LHCN-M2 (cell line): ENCODE measurements around the gene C20orf204. TPM values are rescaled to one million over a fixed set of nuclear protein-coding genes. Genes with fewer than 3 reads are reported as not detected.
A peak's percentile ranks its signal among the peaks of the same experiment; 100 is the strongest.

Source experiments
- DNase-seq: peaks from one replicate; pipeline ENCODE4 v3.0.0-alpha.2; 2012; ENCODE audit warnings: low read depth
- total RNA-seq: library from RNA; depleted of rRNA; stranded (reverse); fragments of >200 nt; gene quantifications from 2 replicates; pipeline ENCODE4 v1.2.3, GENCODE V29; 2014

Gene C20orf204
- total RNA-seq, 1 experiment from 2014 or later, result 0.17 TPM

DNA sequence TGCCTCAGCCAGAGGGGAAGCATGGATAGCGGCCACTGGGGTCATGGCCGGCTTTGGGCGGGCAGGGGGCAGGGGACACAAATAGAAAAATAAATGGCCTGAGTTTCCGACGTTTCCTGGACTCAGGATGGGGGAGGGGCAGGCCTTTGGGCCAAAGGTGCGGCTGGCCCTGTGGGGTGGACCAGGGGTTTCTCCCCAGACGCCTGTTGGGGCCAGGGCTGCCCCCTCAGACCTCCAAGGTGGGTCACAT, 20.6 kb downstream of the C20orf204 start:
- no peak for DNase-seq

DNA sequence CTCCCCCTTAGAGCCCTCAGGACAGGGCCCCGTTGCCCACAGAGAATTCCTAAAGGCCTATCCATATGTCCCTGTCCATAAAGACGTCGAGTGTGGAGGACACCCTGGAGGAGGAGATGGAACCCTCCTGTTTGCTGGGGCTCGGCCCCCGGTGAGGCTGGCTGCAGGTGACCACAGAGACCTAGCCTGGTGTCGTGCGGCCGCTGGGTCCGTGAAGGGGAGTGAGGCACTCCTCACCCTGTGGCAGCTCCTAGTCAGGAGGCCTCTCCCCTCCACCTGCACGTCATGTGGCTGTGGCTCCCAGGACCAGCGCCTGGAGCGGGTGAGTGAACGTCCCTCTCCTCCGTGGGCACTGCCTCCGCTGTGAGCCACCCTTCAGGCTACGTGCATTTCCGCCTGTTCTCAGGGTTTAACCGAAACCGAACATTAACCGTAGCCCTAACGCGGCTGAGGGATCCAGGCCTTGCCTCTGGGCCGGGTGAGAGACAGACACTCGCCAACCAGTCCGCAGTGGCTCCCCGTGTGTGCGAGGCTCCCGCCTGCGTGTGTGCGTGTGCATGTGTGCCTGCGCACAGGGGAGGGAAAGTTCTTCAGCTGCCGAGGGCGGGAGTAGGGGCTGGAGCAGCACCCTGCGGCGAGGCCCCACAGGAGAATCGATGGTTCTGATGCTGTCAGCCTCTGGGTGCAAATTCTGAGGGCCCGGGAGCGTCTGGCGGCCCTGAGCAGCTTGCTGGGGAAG, 21.1 kb downstream of the C20orf204 start:
- no peak for DNase-seq

DNA sequence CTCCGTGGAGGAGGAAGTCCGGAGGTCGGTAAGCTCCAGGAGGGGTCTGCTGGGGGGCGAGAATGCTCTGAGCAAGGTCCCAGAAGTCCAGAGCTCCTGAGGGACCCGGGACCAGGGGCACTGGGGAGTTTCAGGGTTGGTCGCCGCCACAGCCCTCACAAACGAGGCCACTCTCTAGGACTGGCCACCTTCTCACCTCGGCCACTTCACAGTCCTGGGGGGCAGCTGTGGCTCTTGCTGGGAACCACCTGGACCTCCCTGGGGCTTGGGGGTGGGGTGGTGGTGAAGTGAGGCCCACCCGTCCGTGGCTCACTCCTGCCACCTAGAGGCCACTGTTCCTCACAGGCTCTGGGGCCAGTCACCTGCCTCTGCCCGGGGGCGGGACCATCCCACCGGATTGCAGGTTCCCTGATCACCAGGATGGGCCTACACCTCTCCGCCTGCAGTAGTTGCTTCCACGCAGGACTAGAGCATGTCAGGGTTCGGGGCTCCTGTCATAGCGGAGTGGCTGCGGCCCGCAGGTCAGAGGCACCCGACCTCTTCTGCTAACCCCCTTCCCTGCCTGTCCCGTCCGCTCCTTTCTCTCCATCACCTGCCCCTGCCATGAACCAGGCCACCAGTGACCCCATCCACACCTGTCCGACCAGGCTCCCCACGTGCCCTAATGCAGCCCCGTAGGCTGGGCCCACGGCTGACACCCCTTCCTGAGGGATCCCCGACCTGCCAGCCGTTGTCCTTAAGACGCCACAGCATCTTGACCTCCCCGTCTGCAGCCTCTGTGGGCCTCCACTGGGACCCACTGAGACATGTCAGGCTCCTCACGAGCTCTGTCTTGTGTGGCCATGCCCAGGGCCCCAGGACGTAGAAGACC, 21.9 kb downstream of the C20orf204 start:
- no peak for DNase-seq

DNA sequence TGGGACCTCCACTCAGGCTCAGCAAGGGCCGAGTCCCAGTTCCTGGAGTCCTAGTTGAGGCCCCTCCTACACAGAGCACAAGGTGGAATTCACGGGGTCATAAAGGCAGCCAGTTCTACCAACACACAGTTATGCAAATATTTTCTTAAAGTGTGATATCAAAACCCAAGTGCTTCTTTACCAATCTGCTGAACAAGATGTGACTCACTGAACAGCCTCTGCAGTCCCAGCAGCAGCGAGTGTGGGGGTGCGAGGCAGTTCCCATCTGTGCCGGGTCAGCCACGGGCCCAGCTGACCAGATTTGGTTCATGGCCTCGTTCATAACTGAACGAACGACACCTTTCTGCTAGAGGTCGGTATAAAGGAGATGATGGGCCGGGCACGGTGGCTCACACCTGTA, 22.6 kb downstream of the C20orf204 start:
- DNase-seq, result peak; percentile 55

DNA sequence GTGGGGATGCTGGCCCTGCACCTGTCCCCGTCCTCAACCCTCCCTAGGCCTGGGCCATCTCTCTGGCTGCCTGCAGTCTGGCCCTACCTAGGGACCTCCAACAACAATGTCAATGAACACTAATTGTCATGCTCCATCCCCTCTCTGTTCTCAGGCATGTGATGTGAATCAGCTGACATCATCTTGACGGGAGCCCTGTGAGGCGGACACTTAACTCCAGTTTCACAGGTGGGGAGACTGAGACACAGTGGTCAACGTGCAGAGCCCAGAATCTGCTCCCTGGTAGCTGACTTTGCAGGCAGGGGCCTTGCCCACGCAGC, 26.3 kb downstream of the C20orf204 start:
- DNase-seq, result no peak

DNA sequence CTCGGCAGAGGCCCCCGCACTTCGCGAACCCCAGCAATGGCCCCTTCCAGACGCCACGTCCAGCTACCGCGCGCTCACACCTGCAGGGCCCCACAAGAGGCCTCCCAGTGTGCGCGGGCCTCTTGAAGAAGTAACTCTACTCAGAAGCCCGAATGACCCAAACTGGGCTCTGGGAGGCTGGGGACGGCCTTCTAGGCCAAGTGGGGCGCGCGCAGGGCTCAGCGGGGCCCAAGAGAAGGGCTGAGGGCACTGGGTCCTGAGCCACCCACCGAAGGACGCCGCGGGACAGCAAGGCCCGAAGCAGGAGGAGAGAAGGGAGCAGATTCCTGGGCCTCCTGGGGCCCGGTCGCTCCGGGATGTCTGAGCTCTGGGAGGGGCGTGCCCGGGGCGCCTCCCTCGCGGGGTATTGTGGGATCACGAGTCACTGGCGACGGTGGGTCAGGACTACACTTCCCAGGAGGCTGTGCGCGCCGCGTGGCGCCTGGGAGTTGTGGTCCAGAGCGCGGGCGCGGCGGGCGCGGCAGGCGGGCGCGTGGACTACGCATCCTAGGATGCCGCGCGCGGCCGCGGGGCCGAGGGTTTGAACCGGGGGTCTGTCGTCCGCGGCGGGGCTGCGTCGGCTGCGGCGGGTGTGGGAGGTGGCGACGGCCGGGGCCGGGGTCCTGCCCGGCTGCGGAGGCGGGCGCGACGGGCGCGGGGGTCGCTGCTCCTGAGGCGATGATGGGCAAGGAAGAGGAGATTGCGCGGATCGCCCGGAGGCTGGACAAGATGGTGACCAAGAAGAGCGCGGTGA, 26.8 kb downstream of the C20orf204 start, which contains the start of gene TCEA2:
Gene TCEA2 (plus strand): TSS at position 603 of the 793 bp plus-strand sequence. CDS start 115 bp downstream, at position 718.
- DNase-seq, result peak; percentile 94

DNA sequence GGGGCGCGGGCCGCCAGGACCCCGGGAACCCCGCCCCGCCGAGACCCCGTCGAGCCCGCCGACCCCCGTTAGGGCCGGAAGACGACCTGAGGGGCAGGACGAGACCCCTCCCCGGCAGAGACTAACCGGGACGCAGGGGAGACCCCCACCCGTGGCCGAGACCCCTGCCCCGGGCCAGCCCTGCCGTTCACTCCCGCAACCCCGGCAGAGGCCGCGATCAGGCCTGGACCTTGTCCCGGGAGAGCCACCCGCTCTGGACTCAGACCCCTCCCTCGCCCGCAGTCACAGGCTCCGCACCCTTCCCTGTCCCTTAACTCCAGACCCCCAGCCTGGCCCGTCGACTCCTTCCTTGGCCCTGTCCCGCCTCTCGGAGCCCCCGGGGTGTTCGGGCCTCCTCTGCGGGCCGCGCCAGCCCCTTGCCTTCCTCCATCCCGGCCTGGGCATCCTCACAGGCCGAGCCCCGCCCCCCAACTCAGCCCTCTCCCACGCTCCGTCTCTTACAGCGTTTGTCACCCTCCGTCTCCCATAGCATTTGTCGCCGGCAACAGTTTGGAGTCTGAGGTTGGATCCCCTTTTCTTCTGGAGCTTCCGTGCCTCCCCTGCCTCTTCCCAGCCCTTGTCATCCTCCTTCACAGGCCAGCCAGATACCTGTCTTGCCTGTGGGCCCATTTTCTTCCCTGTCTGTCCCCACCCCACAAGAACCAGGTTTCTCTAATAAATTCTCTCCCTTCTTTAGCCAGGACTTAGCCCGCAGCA, 27.6 kb downstream of the C20orf204 start:
- no peak for DNase-seq

DNA sequence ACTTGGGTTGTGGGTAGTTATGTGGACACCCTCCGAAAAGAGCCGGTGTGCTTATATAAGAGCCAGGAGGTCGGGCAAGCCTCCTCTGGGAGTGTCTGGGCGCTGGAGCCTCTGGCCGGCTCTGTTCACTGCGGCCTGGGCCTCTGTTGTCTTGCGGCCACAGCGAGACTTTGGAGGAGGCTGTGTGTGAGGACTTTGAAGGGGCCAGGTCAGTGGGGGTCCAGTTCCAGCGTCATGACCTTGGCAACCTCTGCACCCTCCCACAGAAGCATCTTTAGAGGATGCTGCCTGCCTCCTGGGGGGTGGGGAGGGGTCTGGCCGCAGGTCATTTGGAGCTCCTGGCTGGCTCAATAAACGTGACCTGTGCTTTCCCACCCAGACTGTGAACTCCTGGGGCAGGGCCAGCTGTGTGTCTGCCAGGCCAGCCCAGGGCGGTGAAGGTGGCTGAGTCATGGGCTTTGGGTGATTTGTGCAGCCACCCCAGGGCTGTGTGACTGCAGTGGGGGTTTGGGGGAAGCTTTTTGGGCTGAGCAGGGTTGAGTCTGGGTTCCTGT, 28.2 kb downstream of the C20orf204 start:
- peak; percentile 63 for DNase-seq

DNA sequence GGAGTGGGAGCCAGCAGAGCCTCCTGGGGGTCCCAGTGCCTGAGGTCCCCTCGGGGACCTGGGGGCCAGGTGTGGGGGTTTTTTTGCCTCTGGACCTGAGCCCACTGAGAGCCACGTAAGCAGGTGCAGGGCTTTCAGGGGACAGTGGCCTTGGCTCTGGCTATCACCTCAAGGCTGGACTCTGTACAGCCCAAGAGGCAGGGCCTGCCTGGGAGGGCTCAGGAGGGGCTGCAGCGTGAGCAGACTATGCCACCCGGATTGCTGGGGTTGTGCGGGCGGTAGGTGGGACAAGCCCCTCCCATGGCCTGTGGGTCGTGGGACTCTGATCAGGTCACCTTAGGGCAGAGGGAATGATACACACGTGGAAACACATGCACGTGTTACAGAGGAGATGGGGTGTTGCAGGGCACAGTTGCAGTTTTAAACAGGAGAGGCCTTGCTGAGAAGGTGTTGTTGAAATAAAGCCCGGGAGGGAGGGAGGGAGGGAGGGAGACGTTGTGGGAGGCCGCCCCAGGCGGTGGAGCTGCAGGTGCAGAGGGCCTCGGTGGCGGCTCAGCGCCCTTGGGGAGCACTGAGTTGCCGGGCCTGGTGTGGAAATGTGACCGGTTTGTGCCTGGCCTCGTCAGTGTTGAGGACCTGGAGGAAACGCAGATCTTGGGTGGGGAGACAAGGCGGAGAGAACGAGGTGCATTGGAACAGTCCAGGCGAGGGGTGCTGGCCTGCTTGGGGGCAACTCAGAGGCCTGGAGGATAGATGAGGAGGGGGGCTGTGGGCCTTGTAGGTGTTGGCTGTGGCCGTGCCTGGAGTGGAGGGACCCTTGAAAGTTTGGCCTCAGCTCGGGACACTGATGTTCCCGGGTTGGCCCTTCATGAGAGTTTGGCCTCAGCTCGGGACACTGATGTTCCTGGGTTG, 29.3 kb downstream of the C20orf204 start:
- no peak for DNase-seq

DNA sequence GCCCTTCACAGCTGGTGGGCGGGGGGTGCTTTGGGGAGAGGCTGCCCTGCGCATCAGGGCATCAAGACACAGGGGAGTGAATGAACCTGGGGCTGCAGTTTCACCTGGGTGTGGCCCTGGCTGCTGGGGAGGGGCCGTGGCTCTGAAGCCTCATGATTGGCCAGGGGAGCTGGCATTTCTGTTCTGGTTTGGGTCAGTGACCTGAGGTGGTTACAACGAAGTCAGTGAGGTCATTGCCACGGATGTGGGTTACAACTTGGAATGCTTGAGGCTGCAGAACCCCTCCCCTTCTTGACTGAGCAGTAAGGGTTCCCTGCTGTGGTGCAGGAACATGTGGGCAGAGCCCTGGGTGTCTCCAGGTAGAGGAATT, 30.0 kb downstream of the C20orf204 start:
- DNase-seq, result peak; percentile 86

DNA sequence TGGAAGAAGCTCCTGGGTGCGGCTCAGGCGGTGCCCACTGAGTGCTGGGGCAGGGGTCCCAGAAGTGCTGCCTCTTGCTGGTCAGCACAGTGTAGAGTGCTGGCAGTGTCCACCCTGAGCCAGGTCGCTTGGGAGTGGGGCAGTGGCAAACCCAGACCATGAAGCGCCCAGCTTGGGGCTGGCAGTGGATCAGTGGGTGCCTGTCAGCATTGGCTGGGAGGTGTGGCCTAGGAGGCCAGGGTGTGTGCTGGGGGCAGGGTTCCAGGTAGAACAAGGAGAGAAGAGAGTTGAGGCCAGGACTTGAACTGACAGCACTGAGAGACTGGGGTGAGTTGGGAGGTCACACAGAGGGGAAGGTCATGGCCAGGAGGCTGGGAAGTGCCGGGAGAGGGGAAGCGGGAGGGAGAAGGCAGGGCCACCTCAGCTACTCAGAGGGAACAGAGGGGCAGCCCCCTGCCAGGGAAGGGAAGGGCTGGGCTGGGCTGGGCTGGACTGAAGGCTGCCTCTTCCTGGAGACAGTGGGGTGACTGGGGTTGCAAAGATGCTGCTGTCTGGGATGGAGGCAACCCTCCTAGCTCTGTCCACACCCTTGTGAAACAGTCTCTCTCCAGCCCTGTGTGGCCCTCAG, 31.1 kb downstream of the C20orf204 start:
- DNase-seq, result no peak

DNA sequence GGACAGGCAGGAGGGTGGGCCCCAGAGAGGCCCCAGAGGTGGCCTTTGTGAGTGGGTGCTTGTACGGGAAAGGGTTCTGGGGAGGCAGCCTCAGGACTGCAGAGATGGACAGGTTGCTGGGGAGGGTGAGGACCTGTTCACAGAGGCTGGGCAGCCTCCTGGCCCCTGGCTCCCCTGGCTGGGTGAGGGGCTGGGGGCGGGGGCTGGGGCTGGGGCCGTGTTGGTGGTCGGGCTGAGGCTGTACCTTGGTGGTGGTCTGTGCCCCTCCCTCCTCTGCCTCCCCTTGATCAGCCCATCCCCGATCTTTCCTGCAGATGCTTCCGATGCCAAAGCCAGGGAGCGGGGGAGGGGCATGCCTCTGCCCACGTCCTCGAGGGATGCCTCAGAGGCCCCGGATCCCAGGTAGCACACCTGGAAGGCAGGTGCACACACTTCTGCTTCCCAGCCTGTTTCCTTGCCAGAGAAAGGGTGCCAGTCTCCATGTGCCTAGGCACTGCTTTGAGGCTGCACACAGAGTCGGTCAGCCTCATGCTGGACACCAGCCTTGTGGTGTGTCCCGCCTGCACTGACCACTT, 31.8 kb downstream of the C20orf204 start:
- no peak for DNase-seq

DNA sequence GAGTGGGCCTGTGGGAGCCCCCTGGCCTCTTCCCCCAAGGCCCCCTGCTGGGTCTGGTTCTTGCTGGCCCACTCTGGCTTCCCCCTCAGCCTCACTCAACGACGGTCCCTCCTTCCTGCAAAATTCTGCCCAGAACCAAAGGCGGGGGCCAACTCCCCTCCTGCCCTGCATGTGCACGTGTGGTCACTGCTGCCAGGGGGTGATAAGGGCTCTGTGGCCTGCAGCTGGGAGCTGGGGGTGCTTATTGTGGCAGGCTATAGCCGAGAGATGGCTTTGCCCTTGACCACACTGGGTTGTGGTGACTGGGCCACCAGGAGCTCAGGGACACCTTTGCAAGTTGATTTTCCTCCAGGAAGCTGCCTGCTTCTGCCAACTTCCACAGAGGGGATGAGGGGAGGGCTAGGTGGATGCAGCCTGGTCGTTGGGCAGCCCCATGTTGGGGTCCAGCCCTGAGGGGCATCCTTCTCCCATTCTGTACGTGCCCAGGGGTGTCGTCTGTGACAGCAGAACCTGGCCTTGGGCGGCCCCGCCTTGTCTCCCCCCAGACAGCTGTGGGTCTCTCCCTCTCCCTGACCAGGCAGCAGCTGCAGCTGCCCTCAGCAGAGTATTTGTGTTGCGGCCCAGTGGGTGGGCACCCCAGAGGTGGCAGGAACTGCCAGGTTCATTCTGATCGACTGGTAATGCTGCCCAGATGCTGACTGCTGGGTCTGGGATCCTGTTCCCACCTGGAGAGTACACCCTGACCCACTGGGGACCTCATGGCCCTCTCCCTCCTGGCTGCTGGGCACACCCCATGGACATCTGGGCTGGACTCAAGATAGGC, 32.6 kb downstream of the C20orf204 start:
- no peak for DNase-seq

DNA sequence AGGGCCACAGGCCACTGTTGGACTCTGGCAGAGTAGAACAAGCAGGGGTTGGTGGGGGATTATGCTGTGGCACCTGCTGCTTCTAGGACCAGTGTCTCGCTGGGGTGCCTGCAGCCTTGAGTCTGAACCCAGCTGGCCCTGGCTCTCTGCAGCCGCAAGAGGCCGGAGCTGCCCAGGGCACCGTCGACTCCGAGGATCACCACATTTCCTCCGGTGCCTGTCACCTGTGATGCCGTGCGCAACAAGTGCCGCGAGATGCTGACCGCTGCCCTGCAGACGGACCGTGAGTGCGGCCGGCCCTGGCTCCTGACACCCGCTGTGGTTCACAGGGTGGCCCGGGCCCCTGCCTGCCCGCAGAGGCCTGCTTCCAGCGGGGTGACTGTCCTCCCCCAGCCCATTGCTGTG, 33.2 kb downstream of the C20orf204 start:
- DNase-seq, result no peak

DNA sequence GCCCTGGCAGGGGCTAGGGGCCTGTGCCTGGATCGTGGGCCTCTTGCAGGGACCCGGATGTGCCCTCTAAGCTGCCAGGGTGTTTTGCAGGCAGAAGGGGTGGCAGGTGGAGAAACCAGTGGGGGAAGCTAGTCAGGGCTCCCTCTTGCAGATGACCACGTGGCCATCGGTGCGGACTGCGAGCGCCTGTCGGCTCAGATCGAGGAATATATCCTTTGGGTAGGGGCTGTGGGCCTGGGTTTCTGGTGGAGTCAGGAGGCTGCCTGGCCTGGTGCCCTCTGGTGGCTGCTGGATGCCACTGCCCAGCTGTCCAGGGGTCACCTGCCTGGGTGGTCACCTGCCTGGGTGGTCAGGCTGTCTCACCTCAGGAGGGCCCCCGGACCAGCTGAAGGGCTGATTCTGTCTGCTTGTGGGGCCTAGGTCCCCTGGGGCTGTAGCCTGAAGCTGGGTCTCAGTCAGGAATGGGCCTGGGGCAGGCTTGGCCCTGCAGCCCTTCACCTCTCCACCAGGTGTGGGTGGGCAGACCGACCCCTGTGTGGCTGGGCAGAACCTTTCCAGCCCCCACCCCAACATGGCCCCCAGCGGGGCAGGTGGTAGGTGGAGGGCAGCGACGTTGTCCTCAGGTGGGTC, 33.7 kb downstream of the C20orf204 start:
- DNase-seq, result no peak

DNA sequence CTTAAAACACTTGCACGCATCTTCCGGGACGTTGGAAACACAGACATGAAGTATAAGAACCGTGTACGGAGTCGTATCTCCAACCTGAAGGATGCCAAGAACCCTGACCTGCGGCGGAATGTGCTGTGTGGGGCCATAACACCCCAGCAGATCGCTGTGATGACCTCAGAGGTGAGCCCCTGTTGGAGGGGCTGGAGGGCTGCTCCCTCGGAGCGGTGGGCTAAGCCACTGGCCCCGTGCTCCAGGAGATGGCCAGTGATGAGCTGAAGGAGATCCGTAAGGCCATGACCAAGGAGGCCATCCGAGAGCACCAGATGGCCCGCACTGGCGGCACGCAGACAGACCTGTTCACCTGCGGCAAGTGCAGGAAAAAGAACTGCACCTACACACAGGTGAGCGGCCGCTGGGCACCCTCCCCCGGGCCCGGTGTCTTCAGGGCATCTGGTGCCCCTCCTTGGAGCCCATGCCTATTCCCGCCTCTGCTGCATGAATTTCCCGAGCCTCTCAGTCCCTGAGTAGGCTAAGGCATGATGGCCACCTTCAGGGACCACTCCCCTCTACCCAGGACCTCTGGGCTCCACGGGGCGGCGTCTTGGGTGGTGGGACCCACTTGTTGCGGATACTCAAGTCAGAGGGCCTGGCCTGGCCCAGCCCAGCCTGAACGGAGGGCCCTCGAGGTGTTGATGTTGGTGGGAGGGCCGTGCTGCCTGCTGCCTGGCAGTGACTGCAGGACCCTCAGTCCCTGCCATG, 34.4 kb downstream of the C20orf204 start:
- no peak for DNase-seq
